Panc1 (cell line): Measurements from ENCODE around the gene ABAT. TPM values are rescaled to one million over a fixed set of nuclear protein-coding genes. Genes with fewer than 3 reads are reported as not detected.

ENCODE experiments used
- ATAC-seq: fragments of 200-7000 bp; cut with Tn5 transposase; 2 replicates; pipeline ENCODE4 v1.9.1; 2020; ENCODE audit warnings: mild to moderate bottlenecking, moderate library complexity
- BruUV-seq: library from RNA; stranded (reverse); fragments of 400-500 nt; replicated peaks from 2 replicates; lab custom pipeline; 2021; lab: Mats Ljungman, UMichigan
- CTCF ChIA-PET: fragments of 300-600 bp; sonication (Branson Sonifier 250); formaldehyde crosslinking; loops from one replicate; lab custom pipeline; 2022; ENCODE audit warnings: antibody characterized with exemption; lab: Charles Lee
- POLR2A ChIA-PET: fragments of 300-600 bp; sonication (Branson Sonifier 250); formaldehyde crosslinking; loops from one replicate; lab custom pipeline; 2022; ENCODE audit warnings: antibody characterized with exemption; lab: Charles Lee
- DNase-seq: peaks from one replicate; pipeline ENCODE4 v3.0.0-alpha.2; 2010; ENCODE audit warnings: low read depth, low spot score
- H3K27ac ChIP-seq: 2 replicates; pipeline ENCODE4 v1.5.1; 2011; ENCODE audit warnings: mild to moderate bottlenecking, low read length, inconsistent platforms
- H3K27me3 ChIP-seq: fragments of 200-500 bp; sonication (Bioruptor generic); 2 replicates; pipeline ENCODE4 v1.6.0; 2014; ENCODE audit warnings: low read length, inconsistent platforms; ENCODE audit not compliant: control insufficient read depth, insufficient read depth
- H3K36me3 ChIP-seq: fragments of 200-500 bp; sonication (Bioruptor generic); 2 replicates; pipeline ENCODE4 v1.5.1; 2014; ENCODE audit warnings: inconsistent platforms, mild to moderate bottlenecking, low read length, moderate library complexity; ENCODE audit not compliant: control insufficient read depth, insufficient read depth
- H3K4me1 ChIP-seq: 2 replicates; pipeline ENCODE4 v1.5.1; 2011; ENCODE audit warnings: inconsistent platforms, mild to moderate bottlenecking, low read length, moderate library complexity; ENCODE audit not compliant: control insufficient read depth, insufficient read depth
- H3K4me3 ChIP-seq, 2 experiments: 2 replicates each; pipeline ENCODE4 v1.5.1; 2011 to 2012; ENCODE audit warnings: low read depth in 2 of 2, low read length in 2 of 2, mild to moderate bottlenecking in 2 of 2, inconsistent platforms in 1 of 2, moderate library complexity in 1 of 2
- H3K9me3 ChIP-seq: fragments of 200-500 bp; sonication (Bioruptor generic); 2 replicates; pipeline ENCODE4 v1.5.1; 2014; ENCODE audit warnings: low read depth, mild to moderate bottlenecking, inconsistent platforms, low read length, moderate library complexity; ENCODE audit not compliant: control insufficient read depth, insufficient read depth
- POLR2AphosphoS5 ChIP-seq: IDR thresholded peaks from 2 replicates; pipeline ENCODE4 v1.6.1; 2012; ENCODE audit warnings: mild to moderate bottlenecking, low read depth, low read length, moderate library complexity
- SIN3A ChIP-seq: IDR thresholded peaks from 2 replicates; pipeline ENCODE4 v1.6.1; 2012; ENCODE audit warnings: low read depth, mild to moderate bottlenecking, low read length, moderate library complexity, borderline replicate concordance; ENCODE audit not compliant: insufficient read depth
- TCF7L2 ChIP-seq: IDR thresholded peaks from 2 replicates; pipeline ENCODE4 v1.6.1; 2011; ENCODE audit warnings: mild to moderate bottlenecking, low read depth, low read length, inconsistent platforms
- in situ Hi-C: cut with HindIII; loops from 2 replicates; pipeline ENCODE4 v1.10.0; 2016; ENCODE audit warnings: low sequenced_read_pairs, low pct_unique_long_range_greater_than_20kb
- intact Hi-C: fragments of 100-400 bp; cut with micrococcal nuclease; formaldehyde crosslinking; loops from one replicate; pipeline ENCODE4 v1.10.0; 2022; ENCODE audit not compliant: unreplicated experiment
- total RNA-seq: library from RNA; stranded (reverse); gene quantifications from one replicate; pipeline ENCODE4 v1.2.1, GENCODE V29; 2021; ENCODE audit not compliant: unreplicated experiment
- TF ChIP-seq, protein P1 (sequence below), 2 experiments: IDR thresholded peaks; 2 replicates each; pipeline ENCODE4 v1.6.1; 2011 to 2012; ENCODE audit warnings: low read depth in 2 of 2, control low read depth in 1 of 2, low read length in 1 of 2, mild to moderate bottlenecking in 1 of 2, moderate library complexity in 1 of 2; ENCODE audit not compliant: insufficient read depth in 1 of 2
- TF ChIP-seq, protein P2 (sequence below): fragments of 450-650 bp; IDR thresholded peaks from 2 replicates; pipeline ENCODE4 v1.5.1; 2017; ENCODE audit warnings: mild to moderate bottlenecking

Gene ABAT
- total RNA-seq, 1 experiment from 2014 or later, result 0.77 TPM

DNA sequence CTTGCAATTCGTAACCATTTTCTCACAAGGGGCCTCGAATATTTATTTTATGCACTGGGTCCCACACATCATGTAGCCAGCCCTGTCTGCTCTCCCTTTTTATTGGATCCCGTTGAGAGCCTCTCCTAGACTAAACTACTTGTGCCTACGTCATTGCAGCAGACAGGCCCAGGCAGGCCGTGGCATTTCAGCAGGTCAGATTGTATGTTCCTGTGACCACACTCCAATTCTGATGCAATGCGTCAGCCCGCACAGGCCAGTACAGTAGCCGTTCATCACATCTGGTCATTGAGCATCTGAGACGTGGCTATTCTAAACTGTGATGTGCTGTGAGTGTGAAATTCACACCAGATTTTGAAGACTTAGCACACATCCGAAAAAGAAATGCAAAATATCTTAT, 42.2 kb downstream of the ABAT start:
- Histone ChIP-seq H3K27ac (no peak overlapping the region), H3K4me3 (no peak overlapping the region), H3K27me3 (no peaks in the 10 kb centered on the region), H3K4me1 (peaks cover 6% of the 10 kb centered on the region; the same call in 1 of the 2 replicates), H3K36me3 (no peaks in the 10 kb centered on the region), H3K9me3 (no peaks in the 10 kb centered on the region)
- CTCF ChIA-PET, result no interaction called here
- BruUV-seq, result no TSS peak
- in situ Hi-C loops (no loop called here), intact Hi-C loops (no loop called here)
- ATAC-seq, result no peak
- no peak for DNase-seq
- POLR2A ChIA-PET, result no interaction called here
- TF ChIP-seq POLR2AphosphoS5 (no peak), TCF7L2 (no peak), SIN3A (no peak)
- TF ChIP-seq, protein P1, sequence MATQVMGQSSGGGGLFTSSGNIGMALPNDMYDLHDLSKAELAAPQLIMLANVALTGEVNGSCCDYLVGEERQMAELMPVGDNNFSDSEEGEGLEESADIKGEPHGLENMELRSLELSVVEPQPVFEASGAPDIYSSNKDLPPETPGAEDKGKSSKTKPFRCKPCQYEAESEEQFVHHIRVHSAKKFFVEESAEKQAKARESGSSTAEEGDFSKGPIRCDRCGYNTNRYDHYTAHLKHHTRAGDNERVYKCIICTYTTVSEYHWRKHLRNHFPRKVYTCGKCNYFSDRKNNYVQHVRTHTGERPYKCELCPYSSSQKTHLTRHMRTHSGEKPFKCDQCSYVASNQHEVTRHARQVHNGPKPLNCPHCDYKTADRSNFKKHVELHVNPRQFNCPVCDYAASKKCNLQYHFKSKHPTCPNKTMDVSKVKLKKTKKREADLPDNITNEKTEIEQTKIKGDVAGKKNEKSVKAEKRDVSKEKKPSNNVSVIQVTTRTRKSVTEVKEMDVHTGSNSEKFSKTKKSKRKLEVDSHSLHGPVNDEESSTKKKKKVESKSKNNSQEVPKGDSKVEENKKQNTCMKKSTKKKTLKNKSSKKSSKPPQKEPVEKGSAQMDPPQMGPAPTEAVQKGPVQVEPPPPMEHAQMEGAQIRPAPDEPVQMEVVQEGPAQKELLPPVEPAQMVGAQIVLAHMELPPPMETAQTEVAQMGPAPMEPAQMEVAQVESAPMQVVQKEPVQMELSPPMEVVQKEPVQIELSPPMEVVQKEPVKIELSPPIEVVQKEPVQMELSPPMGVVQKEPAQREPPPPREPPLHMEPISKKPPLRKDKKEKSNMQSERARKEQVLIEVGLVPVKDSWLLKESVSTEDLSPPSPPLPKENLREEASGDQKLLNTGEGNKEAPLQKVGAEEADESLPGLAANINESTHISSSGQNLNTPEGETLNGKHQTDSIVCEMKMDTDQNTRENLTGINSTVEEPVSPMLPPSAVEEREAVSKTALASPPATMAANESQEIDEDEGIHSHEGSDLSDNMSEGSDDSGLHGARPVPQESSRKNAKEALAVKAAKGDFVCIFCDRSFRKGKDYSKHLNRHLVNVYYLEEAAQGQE (IDR thresholded peaks at IDR 0.05; ENCODE audit: insufficient read depth in 1 of 2, low read depth in 2 of 2, low read length in 1 of 2), result no peak
- TF ChIP-seq, protein P2, sequence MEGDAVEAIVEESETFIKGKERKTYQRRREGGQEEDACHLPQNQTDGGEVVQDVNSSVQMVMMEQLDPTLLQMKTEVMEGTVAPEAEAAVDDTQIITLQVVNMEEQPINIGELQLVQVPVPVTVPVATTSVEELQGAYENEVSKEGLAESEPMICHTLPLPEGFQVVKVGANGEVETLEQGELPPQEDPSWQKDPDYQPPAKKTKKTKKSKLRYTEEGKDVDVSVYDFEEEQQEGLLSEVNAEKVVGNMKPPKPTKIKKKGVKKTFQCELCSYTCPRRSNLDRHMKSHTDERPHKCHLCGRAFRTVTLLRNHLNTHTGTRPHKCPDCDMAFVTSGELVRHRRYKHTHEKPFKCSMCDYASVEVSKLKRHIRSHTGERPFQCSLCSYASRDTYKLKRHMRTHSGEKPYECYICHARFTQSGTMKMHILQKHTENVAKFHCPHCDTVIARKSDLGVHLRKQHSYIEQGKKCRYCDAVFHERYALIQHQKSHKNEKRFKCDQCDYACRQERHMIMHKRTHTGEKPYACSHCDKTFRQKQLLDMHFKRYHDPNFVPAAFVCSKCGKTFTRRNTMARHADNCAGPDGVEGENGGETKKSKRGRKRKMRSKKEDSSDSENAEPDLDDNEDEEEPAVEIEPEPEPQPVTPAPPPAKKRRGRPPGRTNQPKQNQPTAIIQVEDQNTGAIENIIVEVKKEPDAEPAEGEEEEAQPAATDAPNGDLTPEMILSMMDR, result no peak

DNA sequence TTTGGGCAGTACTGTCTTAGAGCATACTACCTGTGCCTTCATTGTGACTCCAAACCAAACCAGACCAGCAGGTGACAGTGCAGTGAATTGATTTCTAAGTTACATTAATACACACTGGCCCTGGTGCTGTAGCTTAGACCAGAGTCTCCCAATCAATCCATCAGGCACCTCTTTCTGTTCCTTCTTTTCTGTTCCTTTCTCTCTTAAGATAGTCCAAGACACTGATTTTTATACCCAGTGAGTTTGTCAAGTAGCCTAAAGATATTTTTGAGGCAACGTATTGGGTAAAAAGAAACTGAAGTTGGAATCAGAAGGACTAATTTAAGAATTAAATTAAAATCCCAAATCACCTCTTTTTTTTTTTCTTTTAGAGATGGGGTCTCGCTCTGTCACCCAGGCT, 43.1 kb downstream of the ABAT start:
- no TSS peak for BruUV-seq
- H3K9me3 ChIP-seq, result no peaks in the 10 kb centered on the region
- no peak for TF ChIP-seq TCF7L2
- TF ChIP-seq, protein P1 (IDR thresholded peaks at IDR 0.05; ENCODE audit: insufficient read depth in 1 of 2, low read depth in 2 of 2, low read length in 1 of 2), result no peak
- no peak for TF ChIP-seq SIN3A
- no peak for TF ChIP-seq POLR2AphosphoS5
- TF ChIP-seq, protein P2, result no peak
- H3K4me1 ChIP-seq, result peaks cover 6% of the 10 kb centered on the region; the same call in 1 of the 2 replicates
- DNase-seq (no peak), ATAC-seq (no peak)
- in situ Hi-C loops, result no loop called here
- H3K36me3 ChIP-seq, result no peaks in the 10 kb centered on the region
- POLR2A ChIA-PET, result no interaction called here
- no peaks in the 10 kb centered on the region for H3K27me3 ChIP-seq
- no peak overlapping the region for H3K4me3 ChIP-seq
- CTCF ChIA-PET, result no interaction called here
- intact Hi-C loops, result no loop called here
- no peak overlapping the region for H3K27ac ChIP-seq
